Subcutaneous abdominal adipose tissue (tissue), 5 donors: ENCODE results near the gene TMEM107.

Experiments
- H3K27ac ChIP-seq: one replicate; pipeline ENCODE4 v1.7.0; 2013; ENCODE audit warnings: low read depth, mild to moderate bottlenecking, inconsistent platforms, low read length, moderate library complexity
- H3K27me3 ChIP-seq, 5 donors: one replicate each; pipeline ENCODE4 v1.7.0; 2013; ENCODE audit warnings: low read length in 5 of 5, inconsistent platforms in 1 of 5; ENCODE audit not compliant: control insufficient read depth in 5 of 5, insufficient read depth in 4 of 5
- H3K36me3 ChIP-seq, 5 donors: one replicate each; pipeline ENCODE4 v1.7.0; 2013; ENCODE audit warnings: low read length in 5 of 5; ENCODE audit not compliant: control insufficient read depth in 5 of 5, insufficient read depth in 5 of 5
- H3K4me1 ChIP-seq, 5 donors: one replicate each; pipeline ENCODE4 v1.7.0; 2013; ENCODE audit warnings: low read length in 5 of 5, mild to moderate bottlenecking in 3 of 5, moderate library complexity in 1 of 5; ENCODE audit not compliant: control insufficient read depth in 5 of 5, insufficient read depth in 5 of 5
- H3K4me3 ChIP-seq, 5 donors: one replicate each; pipeline ENCODE4 v1.7.0; 2013; ENCODE audit warnings: low read length in 5 of 5, low read depth in 1 of 5
- H3K9ac ChIP-seq, 5 donors: one replicate each; pipeline ENCODE4 v1.7.0; 2013; ENCODE audit warnings: low read length in 5 of 5, mild to moderate bottlenecking in 4 of 5, moderate library complexity in 3 of 5
- H3K9me3 ChIP-seq, 5 donors: one replicate each; pipeline ENCODE4 v1.7.0; 2013; ENCODE audit warnings: low read length in 5 of 5; ENCODE audit not compliant: control insufficient read depth in 5 of 5
- donor health status: healthy.
- donor health status: healthy.
- donor health status: healthy.
- donor health status: healthy.
- donor health status: healthy.

Gene TMEM107

DNA sequence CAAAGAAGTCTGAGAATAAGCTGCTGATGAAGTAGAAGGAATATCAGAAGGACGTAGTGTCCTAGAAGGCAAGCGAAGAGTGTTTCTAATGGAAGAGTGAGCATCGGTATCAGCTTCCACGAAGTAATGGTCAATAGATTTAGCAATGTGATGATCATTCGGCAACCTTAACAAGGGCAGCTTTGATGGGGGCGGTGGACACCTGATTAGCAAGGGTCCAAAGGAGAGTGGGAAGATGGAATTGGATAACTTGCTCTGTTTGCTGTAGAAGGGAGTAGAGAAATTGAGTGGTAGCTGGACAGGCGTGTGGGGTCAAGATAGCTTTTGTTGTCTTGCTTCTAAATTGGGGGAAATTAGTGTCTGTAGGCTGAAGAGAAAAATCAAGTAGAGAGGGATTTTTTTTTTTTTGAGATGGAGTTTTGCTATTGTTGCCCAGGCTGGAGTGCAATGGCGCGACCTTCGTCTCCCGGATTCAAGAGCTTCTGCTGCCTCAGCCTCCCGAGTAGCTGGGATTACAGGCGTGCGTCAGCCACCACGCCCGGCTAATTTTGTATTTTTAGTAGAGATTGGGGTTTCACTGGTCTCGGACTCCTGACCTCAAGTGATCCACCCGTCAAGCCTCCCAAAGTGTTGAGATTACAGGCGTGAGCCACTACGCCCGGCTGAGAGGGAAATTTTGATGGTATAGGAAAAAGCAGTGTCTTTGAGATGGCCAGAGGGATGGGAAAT, 38.4 kb downstream of the TMEM107 start:
- H3K4me1 ChIP-seq = peaks cover 6 to 27% (median 24%) of the 10 kb centered on the region in 5 donors
- peak overlapping the region in 3 of 5 donors; percentile 0 to 40 (median 35) for H3K4me3 ChIP-seq
- no peaks in the 10 kb centered on the region for H3K9me3 ChIP-seq
- peaks cover 3 to 37% (median 34%) of the 10 kb centered on the region in 5 donors for H3K36me3 ChIP-seq
- H3K27ac ChIP-seq = peak overlapping the region; percentile 80
- no peaks in the 10 kb centered on the region for H3K27me3 ChIP-seq
- H3K9ac ChIP-seq = no peak overlapping the region

- H3K4me1 ChIP-seq = peaks cover 6 to 11% (median 8%) of the 10 kb centered on the region in 5 donors
- no peak overlapping the region for H3K27ac ChIP-seq
- peaks cover 0 to 8% (median 0%) of the 10 kb centered on the region in 5 donors for H3K27me3 ChIP-seq
- no peaks in the 10 kb centered on the region for H3K36me3 ChIP-seq
- no peak overlapping the region for H3K4me3 ChIP-seq
- H3K9ac ChIP-seq = no peak overlapping the region
- no peaks in the 10 kb centered on the region for H3K9me3 ChIP-seq
These were observed 42.2 kb downstream of the TMEM107 start for GRCh38 chr17:8133941-8134340.

- H3K27ac ChIP-seq = no peak overlapping the region
- no peaks in the 10 kb centered on the region for H3K36me3 ChIP-seq
- H3K27me3 ChIP-seq = peaks cover 0 to 8% (median 0%) of the 10 kb centered on the region in 5 donors
- H3K9me3 ChIP-seq = no peaks in the 10 kb centered on the region
- H3K9ac ChIP-seq = no peak overlapping the region
- H3K4me3 ChIP-seq = no peak overlapping the region
- H3K4me1 ChIP-seq = peaks cover 2 to 7% (median 6%) of the 10 kb centered on the region in 5 donors
These were observed 42.8 kb downstream of the TMEM107 start for GRCh38 chr17:8133399-8133798.

GRCh38 chr17:8131844-8132441, 44.2 kb downstream of the TMEM107 start:
- Histone ChIP-seq H3K9ac (no peak overlapping the region), H3K27me3 (peaks cover 0 to 8% (median 0%) of the 10 kb centered on the region in 5 donors), H3K27ac (no peak overlapping the region), H3K4me1 (peaks cover 0 to 6% (median 4%) of the 10 kb centered on the region in 5 donors), H3K9me3 (no peaks in the 10 kb centered on the region), H3K4me3 (no peak overlapping the region), H3K36me3 (no peaks in the 10 kb centered on the region)

DNA sequence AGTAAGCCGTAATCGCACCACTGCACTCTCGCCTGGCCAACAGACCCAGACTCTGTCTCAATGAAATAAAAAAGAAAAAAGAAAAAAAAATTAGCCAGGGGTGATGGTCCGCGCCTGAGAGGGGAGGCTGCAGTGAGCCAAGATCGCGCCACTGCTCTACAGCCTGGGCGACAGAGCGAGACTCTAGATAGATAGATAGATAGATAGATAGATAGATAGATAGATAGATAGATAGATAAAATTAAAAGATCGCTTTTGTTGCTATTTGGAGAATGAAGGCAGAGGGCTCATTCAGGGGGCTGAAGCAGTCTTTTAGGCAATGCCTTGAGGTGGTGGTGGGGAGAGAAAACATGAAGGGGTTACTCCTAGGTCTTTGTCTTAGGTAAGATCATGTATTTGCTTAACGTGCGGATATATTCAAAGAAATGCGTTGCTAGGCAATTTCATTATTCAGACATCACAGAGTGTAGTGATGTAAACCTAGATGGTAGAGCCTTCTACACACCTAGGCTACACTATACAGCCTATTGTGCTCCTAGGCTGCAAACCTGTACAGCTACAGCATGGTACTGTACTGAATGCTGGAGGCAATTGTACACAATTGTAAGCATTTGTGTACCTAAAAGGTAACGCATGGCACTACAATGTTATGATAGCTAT, 47.9 kb downstream of the TMEM107 start:
- Histone ChIP-seq H3K9me3 (no peaks in the 10 kb centered on the region), H3K27me3 (peaks cover 12 to 27% (median 15%) of the 10 kb centered on the region in 5 donors), H3K27ac (no peak overlapping the region), H3K36me3 (no peaks in the 10 kb centered on the region), H3K4me1 (peaks cover 9 to 41% (median 38%) of the 10 kb centered on the region in 5 donors), H3K9ac (no peak overlapping the region), H3K4me3 (no peak overlapping the region)

- Histone ChIP-seq H3K9me3 (no peaks in the 10 kb centered on the region), H3K27me3 (peaks cover 20 to 38% (median 26%) of the 10 kb centered on the region in 5 donors), H3K9ac (peak overlapping the region; percentile 57 to 83 (median 73)), H3K4me3 (peak overlapping the region; percentile 76 to 94 (median 87)), H3K36me3 (no peaks in the 10 kb centered on the region), H3K4me1 (peaks cover 9 to 57% (median 55%) of the 10 kb centered on the region in 5 donors), H3K27ac (peak overlapping the region; percentile 46)
These were observed 49.6 kb downstream of the TMEM107 start for GRCh38 chr17:8126491-8127066.

GRCh38 chr17:8125947-8126490, 50.2 kb downstream of the TMEM107 start:
- Histone ChIP-seq H3K27me3 (peaks cover 20 to 39% (median 26%) of the 10 kb centered on the region in 5 donors), H3K9ac (peak overlapping the region in 4 of 5 donors; percentile 34 to 83 (median 65)), H3K4me1 (peaks cover 11 to 63% (median 59%) of the 10 kb centered on the region in 5 donors)

DNA sequence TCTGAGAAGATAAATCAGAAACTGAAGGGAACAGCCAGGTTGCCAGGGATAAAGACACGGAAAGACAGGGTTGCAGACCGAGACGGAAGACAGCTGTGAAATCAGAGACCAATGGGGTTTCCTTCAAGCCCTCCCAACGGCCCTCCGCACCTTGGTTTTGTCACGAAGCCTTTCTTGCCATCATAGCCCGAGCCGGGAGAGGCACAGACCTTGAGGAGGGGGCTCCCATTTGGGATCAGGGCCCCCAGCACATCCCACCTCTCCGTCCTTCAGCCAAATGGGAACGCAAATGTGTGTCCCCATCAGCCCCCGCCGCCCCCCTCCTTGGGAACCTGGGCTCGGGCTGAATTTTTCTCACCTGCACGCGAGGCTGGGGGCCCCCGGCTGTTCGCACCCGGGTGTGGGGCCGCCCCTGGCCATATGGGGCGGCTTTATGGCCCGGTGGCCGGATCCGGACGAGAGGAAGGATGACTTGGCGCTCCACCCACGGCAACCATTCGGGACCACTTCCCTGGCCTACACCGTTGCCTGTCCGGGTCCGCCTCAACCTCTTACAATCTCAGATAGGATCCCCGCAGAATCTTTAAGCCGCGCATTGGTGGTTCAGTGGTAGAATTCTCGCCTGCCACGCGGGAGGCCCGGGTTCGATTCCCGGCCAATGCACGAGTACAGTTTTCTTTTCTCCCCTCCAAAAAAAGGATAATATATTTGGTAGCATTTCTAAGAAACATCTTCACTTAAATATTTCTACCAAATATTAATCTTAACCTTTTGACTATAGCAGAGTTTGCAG, 50.8 kb downstream of the TMEM107 start:
- H3K4me1 ChIP-seq = peaks cover 11 to 70% (median 66%) of the 10 kb centered on the region in 5 donors
- H3K27me3 ChIP-seq = peaks cover 20 to 41% (median 26%) of the 10 kb centered on the region in 5 donors
- H3K4me3 ChIP-seq = peak overlapping the region in 4 of 5 donors; percentile 76 to 94 (median 84)
- peak overlapping the region in 3 of 5 donors; percentile 34 to 83 (median 57) for H3K9ac ChIP-seq
- no peaks in the 10 kb centered on the region for H3K9me3 ChIP-seq
- no peaks in the 10 kb centered on the region for H3K36me3 ChIP-seq
- no peak overlapping the region for H3K27ac ChIP-seq

More at GRCh38 chr17:8125947-8126490, 50.2 kb downstream of the TMEM107 start:
- Histone ChIP-seq H3K4me3 (peak overlapping the region; percentile 76 to 94 (median 87)), H3K36me3 (no peaks in the 10 kb centered on the region), H3K9me3 (no peaks in the 10 kb centered on the region), H3K27ac (no peak overlapping the region)
